ENCODE data around the gene RHOT1.

Gene RHOT1

GRCh38 chr17:32215696-32216095 lies 73.4 kb downstream of the RHOT1 start:
- TF ChIP-seq, protein P1, sequence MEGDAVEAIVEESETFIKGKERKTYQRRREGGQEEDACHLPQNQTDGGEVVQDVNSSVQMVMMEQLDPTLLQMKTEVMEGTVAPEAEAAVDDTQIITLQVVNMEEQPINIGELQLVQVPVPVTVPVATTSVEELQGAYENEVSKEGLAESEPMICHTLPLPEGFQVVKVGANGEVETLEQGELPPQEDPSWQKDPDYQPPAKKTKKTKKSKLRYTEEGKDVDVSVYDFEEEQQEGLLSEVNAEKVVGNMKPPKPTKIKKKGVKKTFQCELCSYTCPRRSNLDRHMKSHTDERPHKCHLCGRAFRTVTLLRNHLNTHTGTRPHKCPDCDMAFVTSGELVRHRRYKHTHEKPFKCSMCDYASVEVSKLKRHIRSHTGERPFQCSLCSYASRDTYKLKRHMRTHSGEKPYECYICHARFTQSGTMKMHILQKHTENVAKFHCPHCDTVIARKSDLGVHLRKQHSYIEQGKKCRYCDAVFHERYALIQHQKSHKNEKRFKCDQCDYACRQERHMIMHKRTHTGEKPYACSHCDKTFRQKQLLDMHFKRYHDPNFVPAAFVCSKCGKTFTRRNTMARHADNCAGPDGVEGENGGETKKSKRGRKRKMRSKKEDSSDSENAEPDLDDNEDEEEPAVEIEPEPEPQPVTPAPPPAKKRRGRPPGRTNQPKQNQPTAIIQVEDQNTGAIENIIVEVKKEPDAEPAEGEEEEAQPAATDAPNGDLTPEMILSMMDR (IDR thresholded peaks at IDR 0.05): no peak
- no peak for TF ChIP-seq ZFX (IDR thresholded peaks at IDR 0.05; ENCODE audit: borderline replicate concordance)
- H3K27ac ChIP-seq: no peak overlapping the region

DNA sequence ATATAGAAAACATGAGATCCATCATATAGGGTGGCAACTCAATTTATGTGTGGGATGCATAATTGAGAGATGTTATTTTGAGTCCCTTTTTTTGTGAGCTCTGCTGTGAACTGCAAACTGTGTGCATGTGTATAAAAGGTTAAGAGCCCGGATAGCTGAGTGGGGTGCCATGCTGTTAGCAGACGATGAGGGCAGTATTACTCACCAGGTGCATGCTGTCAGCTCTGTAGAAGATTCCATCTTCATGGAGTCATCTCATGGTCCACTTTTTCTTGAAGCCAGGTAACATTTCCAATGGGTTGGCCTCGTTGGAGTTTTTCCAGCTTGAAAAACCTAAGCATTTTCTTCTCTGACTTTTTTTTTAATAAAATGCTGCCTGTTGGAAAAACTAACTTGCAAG lies 80.3 kb downstream of the RHOT1 start:
- TF ChIP-seq ZFX (IDR thresholded peaks at IDR 0.05; ENCODE audit: borderline replicate concordance): no peak
- TF ChIP-seq, protein P1 (IDR thresholded peaks at IDR 0.05): no peak

GRCh38 chr17:32223703-32224102 lies 81.4 kb downstream of the RHOT1 start:
- TF ChIP-seq, protein P1 (IDR thresholded peaks at IDR 0.05): no peak
- TF ChIP-seq ZFX (IDR thresholded peaks at IDR 0.05; ENCODE audit: borderline replicate concordance): no peak

More for the DNA sequence above, 80.3 kb downstream of the RHOT1 start:
- no peak overlapping the region for H3K27ac ChIP-seq

DNA sequence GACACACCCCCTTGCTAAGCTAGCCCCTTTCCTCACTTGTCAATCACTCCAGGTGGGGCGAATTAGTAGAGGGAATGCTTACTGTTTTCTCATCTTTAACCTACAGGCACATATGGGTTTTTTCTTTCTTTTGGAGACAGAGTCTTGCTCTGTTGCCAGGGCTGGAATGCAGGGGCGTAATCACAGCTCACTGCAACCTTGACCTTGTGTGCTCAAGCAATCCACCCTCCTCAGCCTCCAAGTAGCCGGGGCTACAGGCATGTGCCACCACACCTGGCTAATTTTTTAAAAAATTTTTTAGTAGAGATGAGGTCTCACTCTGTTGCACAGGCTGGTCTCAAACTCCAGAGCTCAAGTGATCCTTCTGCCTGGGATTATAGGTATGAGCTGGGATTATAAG lies 84.6 kb downstream of the RHOT1 start:
- H3K27ac ChIP-seq: no peak overlapping the region
- TF ChIP-seq, protein P1 (IDR thresholded peaks at IDR 0.05): no peak
- TF ChIP-seq ZFX (IDR thresholded peaks at IDR 0.05; ENCODE audit: borderline replicate concordance): no peak

More at GRCh38 chr17:32223703-32224102, 81.4 kb downstream of the RHOT1 start:
- H3K27ac ChIP-seq: no peak overlapping the region

DNA sequence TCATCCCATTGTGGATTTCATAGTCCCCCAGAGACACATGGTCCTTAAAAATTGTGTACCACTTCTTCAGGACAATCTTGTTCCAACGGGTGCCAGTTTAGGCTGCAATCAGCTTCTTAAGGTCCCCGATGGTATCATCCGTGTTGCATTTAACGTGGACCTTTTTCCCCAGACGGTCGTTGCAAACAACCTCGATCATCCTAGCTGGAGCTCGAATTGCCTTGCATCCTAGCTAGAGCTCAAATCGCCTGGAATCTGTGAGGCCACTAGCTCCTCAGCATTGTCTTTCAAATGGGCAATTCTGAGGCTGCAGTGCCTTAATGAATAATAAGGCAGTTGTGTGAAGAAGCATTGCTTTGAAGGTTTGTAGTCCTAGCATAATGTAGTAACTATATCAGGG lies 85.6 kb downstream of the RHOT1 start:
- no peak for TF ChIP-seq ZFX (IDR thresholded peaks at IDR 0.05; ENCODE audit: borderline replicate concordance)
- TF ChIP-seq, protein P1 (IDR thresholded peaks at IDR 0.05): no peak

DNA sequence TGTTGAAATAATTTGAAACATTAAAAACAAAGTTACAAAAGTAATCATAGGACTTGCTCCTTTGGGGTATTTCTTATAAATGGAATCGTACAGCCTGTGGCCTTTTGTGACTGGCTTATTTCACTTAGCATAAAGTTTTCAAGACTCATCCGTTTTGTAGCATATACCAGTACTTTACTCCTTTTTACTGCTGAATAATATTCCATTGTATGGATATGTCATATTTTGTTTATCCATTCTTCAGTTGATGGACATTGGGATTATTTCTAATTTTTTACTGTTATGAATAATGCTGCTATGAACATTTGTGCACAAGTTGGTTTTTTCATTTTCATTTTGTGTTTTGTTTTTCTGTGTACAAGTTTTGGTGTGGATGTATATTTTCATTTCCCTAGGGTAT lies 93.3 kb downstream of the RHOT1 start:
- no peak for TF ChIP-seq ZFX (IDR thresholded peaks at IDR 0.05; ENCODE audit: borderline replicate concordance)
- TF ChIP-seq, protein P1 (IDR thresholded peaks at IDR 0.05): no peak

More for the DNA sequence above, 85.6 kb downstream of the RHOT1 start:
- no peak overlapping the region for H3K27ac ChIP-seq

GRCh38 chr17:32239456-32239855 lies 97.2 kb downstream of the RHOT1 start:
- TF ChIP-seq, protein P1 (IDR thresholded peaks at IDR 0.05): no peak
- no peak for TF ChIP-seq ZFX (IDR thresholded peaks at IDR 0.05; ENCODE audit: borderline replicate concordance)

More for the DNA sequence above, 93.3 kb downstream of the RHOT1 start:
- no peak overlapping the region for H3K27ac ChIP-seq

More at GRCh38 chr17:32239456-32239855, 97.2 kb downstream of the RHOT1 start:
- H3K27ac ChIP-seq: no peak overlapping the region

All from 22Rv1 (cell line).